Ishikawa (cell line): ENCODE results near the gene CREB3L2.

Source experiments
- CEBPB ChIP-seq: IDR thresholded peaks from 2 replicates; pipeline ENCODE4 v1.6.1; 2012
- EP300 ChIP-seq: IDR thresholded peaks from 2 replicates; pipeline ENCODE4 v1.6.1; 2012; ENCODE audit warnings: borderline replicate concordance
- FOXM1 ChIP-seq: IDR thresholded peaks from 2 replicates; pipeline ENCODE4 v1.6.1; 2012; ENCODE audit warnings: low read depth, borderline replicate concordance
- NFIC ChIP-seq: IDR thresholded peaks from 2 replicates; pipeline ENCODE4 v1.6.1; 2012
- RAD21 ChIP-seq: IDR thresholded peaks from 2 replicates; pipeline ENCODE4 v1.6.1; 2012; ENCODE audit warnings: low read depth
- REST ChIP-seq: IDR thresholded peaks from 2 replicates; pipeline ENCODE4 v1.6.1; 2012; ENCODE audit warnings: low read depth, mild to moderate bottlenecking
- TAF1 ChIP-seq: IDR thresholded peaks from 2 replicates; pipeline ENCODE4 v1.6.1; 2012; ENCODE audit warnings: low read depth, mild to moderate bottlenecking
- TCF12 ChIP-seq: IDR thresholded peaks from 2 replicates; pipeline ENCODE4 v1.6.1; 2012; ENCODE audit warnings: low read depth
- YY1 ChIP-seq: IDR thresholded peaks from 2 replicates; pipeline ENCODE4 v1.6.1; 2012; ENCODE audit warnings: low read depth
- ZBTB7A ChIP-seq: IDR thresholded peaks from 2 replicates; pipeline ENCODE4 v1.6.1; 2012; ENCODE audit warnings: low read depth
- TF ChIP-seq, protein P1 (sequence below): IDR thresholded peaks from 2 replicates; pipeline ENCODE4 v1.6.1; 2012
- TF ChIP-seq, protein P2 (sequence below): IDR thresholded peaks from 2 replicates; pipeline ENCODE4 v1.6.1; 2012

DNA sequence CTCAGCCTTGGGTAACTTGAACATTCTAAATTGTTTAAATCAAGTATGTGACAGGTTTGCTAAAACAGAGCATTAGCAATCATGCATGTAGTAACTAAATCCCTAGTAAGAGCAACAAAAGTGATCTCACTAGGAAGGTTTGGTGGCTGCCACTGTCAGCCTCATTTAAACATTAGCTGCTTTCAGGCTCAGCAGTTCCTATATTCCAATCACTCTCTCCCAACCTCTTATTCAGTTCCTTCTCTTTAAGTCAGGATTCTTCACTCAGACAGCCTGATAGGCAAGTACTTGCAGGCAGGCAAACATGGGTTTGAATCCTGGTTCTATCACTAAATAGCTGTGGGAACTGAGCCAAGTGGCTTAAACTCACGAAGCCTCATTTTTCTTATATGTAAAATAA lies 3.6 kb downstream of the CREB3L2 start:
- TF ChIP-seq, protein P1, sequence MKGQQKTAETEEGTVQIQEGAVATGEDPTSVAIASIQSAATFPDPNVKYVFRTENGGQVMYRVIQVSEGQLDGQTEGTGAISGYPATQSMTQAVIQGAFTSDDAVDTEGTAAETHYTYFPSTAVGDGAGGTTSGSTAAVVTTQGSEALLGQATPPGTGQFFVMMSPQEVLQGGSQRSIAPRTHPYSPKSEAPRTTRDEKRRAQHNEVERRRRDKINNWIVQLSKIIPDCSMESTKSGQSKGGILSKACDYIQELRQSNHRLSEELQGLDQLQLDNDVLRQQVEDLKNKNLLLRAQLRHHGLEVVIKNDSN = no peak
- TF ChIP-seq NFIC (no peak), CEBPB (no peak), REST (no peak), YY1 (no peak), RAD21 (no peak), EP300 (no peak), FOXM1 (no peak), TCF12 (no peak), ZBTB7A (no peak), TAF1 (no peak)
- TF ChIP-seq, protein P2, sequence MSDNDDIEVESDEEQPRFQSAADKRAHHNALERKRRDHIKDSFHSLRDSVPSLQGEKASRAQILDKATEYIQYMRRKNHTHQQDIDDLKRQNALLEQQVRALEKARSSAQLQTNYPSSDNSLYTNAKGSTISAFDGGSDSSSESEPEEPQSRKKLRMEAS = no peak
